AG09309 (cell line): ENCODE measurements around the gene PROK1.

Source experiments
- DNase-seq: peaks from one replicate; pipeline ENCODE4 v3.0.0-alpha.2; 2010; ENCODE audit warnings: low read depth
- H3K4me3 ChIP-seq: 2 replicates; pipeline ENCODE4 v1.5.1; 2011; ENCODE audit warnings: mild to moderate bottlenecking, low read depth, low read length, moderate library complexity; ENCODE audit not compliant: control insufficient read depth
- TF ChIP-seq, protein P1 (sequence below): IDR thresholded peaks from 2 replicates; pipeline ENCODE4 v1.5.1; 2011; ENCODE audit warnings: mild to moderate bottlenecking, low read depth, low read length, inconsistent platforms; ENCODE audit not compliant: insufficient read depth, control insufficient read depth; ENCODE audit errors: missing control alignments

Gene PROK1

DNA sequence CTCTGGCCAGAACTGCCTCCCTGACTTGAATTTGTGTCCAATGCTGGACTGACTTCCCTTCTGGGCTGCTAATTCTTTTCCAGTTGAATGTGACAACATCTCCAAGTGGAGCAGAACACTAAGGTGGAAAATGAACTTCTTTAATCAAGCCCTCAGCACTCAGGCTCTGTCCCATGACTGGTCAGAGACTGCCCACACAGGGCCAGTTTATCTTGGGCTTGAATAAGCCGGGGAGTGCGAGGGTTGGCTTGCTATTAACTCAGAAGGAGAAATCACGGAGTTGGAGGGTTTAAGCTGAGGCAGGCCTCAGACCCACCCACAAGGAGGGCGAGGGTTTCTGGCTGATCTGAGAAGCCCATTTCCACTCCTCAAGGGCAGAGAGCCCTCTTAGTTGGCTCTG, 55.6 kb downstream of the PROK1 start:
- TF ChIP-seq, protein P1, sequence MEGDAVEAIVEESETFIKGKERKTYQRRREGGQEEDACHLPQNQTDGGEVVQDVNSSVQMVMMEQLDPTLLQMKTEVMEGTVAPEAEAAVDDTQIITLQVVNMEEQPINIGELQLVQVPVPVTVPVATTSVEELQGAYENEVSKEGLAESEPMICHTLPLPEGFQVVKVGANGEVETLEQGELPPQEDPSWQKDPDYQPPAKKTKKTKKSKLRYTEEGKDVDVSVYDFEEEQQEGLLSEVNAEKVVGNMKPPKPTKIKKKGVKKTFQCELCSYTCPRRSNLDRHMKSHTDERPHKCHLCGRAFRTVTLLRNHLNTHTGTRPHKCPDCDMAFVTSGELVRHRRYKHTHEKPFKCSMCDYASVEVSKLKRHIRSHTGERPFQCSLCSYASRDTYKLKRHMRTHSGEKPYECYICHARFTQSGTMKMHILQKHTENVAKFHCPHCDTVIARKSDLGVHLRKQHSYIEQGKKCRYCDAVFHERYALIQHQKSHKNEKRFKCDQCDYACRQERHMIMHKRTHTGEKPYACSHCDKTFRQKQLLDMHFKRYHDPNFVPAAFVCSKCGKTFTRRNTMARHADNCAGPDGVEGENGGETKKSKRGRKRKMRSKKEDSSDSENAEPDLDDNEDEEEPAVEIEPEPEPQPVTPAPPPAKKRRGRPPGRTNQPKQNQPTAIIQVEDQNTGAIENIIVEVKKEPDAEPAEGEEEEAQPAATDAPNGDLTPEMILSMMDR, result no peak

More for the DNA sequence above, 55.6 kb downstream of the PROK1 start:
- DNase-seq, result no peak
- H3K4me3 ChIP-seq, result no peak overlapping the region
